Nucleus accumbens (tissue), 56 donors: ENCODE data around the gene MX2.

Experiments used
- DNase-seq, 56 donors: peaks; one replicate each; lab custom pipeline; 2025; lab: John Stamatoyannopoulos, UW

The MX2 gene

DNA sequence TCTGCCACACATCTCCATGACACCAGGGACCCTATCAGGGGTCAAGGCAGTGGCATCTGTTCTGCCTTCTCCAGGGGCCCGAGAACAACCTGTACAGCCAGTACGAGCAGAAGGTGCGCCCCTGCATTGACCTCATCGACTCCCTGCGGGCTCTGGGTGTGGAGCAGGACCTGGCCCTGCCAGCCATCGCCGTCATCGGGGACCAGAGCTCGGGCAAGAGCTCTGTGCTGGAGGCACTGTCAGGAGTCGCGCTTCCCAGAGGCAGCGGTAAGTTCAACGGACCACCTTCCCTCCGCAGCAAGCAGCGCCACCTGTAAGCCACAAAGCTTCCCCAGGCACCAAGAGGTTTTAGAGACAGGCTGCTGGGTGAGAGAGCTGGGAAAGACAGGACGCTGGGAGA, 15.9 kb downstream of the MX2 start:
- no peak for DNase-seq

DNA sequence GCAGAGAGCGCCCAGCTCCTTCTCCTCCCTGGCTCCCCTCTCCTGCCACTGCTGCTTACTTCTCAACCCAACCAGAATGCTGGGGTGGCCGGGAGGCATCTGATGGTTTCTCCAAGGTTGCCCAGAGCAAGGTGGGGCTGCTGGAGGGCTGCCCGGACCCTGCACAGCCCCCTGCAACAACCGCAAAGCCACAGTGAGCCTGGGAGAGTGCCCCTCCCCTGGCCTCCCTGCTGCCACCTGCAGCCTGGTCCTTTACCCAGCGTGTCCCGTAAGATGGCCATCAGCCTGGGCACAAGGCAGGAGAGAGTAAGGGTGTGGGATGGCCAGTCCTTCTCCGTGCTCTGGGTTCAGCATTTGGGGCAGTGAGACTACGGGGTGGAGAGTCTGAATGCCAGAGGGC, 17.0 kb downstream of the MX2 start:
- DNase-seq, result no peak

DNA sequence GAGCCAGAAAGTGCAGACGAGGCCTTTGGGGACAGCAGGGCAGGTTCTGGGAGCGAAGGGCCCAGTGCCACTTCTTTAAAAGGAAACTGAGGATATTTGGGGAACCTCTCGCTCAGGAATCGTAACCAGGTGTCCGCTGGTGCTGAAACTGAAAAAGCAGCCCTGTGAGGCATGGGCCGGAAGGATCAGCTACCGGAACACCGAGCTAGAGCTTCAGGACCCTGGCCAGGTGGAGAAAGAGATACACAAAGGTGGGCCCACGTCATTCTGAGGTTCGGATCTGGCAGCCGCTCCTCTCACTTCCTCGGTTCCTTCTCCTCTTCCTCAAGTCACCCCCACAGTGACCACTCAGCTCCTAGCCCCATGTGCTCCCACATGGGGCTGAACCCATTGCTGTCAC, 18.1 kb downstream of the MX2 start:
- no peak for DNase-seq

DNA sequence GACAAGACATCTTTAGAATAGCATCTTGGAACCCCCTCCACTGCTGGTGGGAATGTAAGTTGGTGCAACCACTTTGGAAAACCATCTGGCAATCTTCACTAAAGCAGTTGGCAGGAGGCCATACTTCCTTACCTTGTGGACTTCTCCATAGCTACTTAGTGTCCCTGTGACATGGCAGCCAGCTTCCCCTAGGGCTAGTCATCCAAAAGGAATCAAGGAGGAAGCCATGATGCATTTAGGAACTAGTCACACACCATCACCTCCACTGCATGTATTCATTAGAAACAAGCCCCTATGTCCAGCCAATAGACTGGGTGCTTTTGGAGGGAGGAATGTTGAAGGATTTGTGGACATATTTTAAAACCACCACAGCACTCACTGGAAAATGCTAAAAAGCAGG, 19.9 kb downstream of the MX2 start:
- no peak for DNase-seq

DNA sequence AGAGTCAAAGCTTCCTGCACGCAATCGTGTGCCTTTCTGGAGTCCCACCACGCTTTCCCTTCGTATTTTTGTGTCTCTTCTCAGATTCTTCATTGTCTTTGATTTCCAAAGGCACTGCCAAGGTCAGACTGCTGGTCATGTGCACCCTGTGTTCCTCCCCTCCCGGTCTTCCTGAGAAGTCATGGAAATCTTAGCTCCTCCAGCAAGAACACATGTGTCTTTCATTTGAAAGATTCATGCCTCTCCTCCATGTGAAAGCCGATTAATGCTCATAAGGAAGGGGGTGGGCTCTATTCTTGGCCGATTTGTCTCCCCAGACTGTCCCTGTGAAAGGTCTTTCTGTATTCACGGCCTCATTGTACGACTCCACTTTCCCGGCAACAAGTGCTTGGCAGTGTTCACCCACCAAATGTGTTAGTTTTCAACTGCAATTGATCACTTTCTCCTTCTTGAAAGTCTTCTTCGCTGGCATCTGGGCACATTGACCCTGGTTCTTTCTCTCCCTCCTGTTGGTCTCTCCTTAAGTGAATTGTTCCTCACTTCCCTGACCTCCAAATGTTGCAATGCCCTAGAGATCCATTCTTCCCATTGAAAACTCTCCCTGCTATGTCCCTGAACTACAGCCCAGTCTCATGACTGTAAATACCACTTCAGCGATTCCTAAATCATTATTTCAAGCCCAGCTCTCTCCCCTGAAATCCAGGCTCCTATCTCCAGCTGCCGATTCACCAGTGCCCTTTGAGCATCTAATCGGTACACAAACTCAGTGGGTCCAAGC, 25.4 kb downstream of the MX2 start:
- no peak for DNase-seq

DNA sequence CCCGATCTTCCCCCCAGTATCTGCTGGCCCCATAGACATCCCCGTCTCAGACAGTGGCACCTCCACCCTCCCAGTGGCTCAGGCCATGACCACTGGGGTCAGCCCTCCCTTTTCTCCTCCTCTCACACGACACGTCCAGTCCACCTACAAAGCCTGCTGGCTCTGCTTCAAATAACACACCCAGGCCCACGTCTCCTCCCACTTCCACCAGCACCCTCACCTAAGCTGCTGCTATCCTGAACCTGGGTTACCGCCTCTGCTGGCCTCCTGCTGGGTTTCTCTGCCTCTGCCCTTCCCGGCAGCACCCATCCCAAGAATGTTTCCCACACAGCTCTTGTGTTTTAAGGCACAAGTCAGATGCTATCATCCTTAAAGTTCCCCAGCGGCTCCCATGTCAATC, 26.0 kb downstream of the MX2 start:
- no peak for DNase-seq

DNA sequence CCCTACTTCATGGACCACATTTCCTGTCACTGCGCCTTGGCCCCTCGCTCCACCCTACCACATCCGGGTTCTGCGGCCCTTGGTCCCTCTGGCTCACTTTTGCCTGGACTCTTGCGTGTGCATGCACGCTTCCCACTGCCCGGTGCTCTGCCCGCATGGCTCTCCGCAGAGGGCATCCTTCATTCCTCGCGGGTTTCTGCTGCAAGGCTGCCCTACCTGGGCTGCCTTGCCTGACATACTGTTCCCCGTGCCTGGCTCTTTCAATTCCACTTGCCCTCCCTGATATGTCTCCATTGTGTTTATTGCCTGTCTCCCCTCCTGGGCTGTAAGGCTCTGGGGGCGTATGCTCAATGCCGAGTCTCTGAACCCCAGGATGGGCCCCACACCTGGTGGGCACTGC, 26.4 kb downstream of the MX2 start:
- DNase-seq, result no peak

DNA sequence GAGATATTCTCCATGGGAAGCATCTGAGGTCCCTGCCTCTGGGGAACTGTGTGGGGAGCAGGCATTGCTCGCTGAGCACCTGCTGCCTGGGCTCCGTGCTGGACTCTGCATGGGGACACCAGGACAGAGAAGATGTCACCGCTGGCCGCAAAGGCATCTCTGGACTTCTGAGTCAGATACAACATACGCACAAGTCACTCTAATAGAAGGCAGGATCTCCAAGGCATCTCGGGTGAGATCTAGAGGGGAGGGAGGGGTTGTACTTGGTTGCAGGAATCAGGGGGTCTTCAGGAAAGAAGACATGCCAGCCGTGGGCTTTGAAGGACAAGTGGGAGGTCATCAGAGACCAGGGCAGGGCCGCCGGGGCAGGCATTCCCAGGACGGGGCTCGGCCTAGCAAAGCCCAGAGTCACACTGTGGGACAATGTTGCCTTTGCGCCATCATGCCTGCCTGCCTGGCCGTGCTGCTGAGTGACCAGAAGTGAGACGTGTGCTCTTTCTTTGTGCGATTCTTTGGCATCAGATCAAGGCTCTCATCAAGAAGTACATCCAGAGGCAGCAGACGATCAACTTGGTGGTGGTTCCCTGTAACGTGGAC, 28.3 kb downstream of the MX2 start:
- no peak for DNase-seq

DNA sequence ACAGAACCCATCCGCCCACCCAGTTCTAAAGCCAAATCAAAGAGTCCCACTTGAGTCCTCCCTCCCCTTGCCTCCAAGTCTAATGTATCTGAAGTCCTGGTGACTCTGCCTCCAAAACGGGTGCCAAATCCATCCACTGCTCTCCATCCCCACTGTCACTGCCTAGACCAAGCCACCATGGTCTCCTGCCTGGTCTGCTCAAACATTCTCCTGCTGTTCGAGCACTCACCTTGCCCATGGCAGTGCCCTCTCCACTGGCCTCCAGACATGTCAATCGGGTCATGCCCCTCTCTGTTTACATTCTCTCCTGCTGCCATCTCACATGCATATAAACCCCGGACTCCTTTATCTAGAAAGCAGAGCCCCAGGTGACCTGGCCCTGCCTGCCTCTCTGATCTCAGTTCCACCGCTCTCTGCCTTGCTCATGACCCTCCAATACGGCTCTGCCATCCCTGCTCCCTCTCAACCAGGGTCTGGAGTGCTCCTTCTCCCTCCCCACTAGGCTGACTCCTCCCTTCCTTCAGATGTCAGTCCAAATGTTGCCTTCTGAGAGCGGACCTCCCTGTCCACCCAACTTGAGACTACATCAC, 32.1 kb downstream of the MX2 start:
- no peak for DNase-seq

DNA sequence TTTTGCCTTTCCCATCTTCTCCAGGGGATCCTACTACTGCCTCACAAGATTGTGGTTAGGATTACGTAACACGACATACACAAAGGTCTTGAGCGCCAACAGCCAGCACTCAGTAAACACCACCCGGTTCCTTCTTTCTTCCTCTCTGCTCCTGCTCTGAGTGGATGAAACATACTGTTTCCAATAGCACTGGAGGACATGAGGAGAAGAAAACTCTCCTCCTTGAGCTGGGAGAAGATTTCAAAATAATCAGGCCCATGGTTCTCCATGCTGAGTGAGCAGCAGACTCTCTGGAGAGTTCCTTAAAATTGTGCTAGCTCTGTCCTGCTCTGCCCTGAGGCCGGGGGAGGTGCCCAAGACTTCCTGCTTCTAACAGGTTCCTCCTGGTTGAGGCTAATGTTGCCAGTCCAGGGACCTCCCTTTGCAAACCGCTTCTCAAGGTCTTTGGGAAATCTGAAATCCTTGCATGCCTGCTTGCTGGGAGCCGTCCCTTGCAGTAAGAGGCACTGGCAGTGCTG, 34.8 kb downstream of the MX2 start:
- peak in 3 of 56 donors; percentile 13 to 37 (median 17) for DNase-seq

DNA sequence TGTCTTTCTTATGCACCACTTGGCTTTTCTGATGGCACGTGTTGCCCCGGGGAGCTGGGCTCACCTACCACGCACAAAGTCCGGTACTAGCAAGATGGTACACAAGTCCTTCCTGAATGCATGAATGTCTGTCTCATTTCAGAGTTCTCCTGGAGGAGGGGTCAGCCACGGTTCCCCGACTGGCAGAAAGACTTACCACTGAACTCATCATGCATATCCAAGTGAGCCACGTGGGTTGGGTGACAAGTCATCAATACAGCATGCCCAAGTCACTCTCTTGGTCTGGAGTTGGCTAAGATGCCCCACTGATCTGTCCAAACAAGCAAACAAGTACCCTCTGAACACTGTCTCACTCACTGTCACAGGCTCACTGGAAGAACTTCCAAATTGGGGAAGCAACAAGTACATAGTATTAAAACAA, 35.7 kb downstream of the MX2 start:
- DNase-seq, result no peak

DNA sequence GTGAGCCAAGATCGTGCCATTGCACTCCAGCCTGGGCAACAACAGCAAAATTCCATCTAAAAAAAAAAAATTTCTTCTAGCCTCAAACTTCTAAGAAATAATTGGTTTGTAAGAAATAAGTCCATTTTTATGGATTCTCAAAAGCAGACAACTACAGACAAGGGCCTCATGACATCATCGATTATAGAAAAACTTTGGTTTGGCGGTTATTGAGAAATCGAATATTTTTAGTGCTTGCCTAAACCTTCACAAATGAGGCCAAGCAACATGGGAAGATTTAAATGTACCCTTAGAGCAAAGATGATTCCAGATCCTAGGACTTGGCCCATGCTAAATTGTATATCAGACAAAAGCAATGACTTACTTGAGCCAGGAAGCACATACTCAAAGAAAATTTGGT, 36.4 kb downstream of the MX2 start:
- DNase-seq, result no peak

DNA sequence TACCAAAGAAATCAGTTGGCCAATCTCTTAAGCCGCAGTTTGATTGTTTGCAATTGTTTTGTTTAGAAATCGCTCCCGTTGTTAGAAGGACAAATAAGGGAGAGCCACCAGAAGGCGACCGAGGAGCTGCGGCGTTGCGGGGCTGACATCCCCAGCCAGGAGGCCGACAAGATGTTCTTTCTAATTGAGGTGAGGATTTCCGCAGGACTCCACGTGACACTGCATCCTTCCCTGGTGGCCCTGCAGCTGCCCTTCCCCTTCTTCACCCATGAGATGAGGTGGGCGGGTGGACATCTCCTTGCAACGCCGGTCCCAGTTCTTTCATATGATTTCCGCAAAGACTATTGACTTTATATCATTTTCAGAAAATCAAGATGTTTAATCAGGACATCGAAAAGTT, 37.0 kb downstream of the MX2 start:
- DNase-seq, result no peak

DNA sequence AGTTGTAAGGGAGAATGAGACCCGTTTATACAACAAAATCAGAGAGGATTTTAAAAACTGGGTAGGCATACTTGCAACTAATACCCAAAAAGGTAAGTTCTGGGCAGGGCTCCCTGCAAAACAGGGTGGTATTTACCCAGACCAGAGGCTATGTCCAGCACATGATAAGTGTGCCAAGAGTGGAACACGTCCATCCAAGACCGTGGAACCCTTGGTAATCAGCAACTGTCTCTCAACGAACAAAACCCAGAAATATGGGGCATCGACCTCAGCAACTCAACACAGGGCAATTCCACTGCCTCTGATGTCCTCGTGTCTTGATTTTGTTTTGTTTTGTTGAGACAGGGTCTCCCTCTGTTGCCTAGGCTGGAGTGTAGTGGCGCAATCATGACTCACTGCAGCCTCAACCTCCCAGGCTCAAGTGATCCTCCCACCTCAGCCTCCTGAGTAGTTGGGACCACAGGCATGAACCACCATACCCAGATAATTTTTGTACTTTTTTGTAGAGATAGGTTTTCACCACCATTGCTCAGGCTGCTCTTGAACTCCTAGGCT, 37.5 kb downstream of the MX2 start:
- DNase-seq, result no peak

DNA sequence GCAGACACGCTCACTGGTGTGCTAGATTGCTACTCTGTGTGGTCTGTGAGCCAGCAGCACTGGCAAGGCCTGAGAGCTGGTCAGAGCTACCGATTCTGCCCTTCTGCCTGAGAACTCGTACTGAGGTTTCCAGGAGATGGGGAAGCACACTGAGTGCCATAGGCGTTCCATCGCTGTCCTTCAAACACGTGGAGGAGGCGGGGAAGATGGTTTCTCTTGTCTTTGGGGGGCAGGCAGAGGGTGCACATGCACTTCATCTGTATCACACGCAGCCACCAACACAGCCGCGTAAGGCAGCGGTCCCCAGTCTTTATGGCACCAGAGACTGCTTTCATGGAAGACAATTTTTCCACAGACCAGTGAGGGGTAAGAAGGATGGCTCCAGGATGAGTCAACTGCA, 40.4 kb downstream of the MX2 start:
- no peak for DNase-seq

DNA sequence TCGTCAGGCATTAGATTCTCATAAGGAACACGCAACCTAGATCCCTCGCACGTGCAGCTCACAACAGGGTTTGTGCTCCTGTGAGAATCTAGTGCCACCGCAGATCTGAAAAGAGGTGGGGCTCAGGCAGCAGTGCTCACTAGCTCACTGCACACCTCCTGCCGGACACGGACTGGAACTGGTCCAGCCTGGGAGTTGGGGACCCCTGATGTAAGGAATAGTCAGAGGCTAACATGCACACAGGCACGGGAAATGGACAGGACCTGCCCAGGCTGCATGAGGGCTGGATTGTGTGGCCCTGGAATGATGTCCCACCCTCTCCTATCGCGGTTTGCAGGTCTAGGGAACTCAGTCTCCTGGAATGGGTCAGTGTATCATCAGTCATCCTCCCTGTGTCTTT, 41.0 kb downstream of the MX2 start:
- no peak for DNase-seq

DNA sequence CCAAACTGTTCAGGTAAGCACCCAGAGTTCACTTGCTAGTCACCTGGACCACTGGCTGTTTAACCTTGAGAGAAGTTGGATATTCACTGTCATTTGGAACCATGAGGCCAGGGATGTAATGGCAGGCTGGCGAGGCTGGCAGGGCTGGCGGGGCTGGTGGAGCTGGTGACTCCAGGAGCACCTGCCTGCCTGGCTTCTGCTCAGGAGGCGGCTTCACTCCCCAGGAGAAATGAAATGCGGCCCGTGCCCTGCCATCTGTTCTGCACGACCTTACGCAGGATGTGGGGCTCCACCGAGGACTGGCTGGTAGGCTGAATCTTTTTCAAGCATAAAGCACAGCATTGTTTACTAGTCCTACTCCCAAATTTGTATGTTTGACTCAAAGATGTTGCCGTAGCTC, 41.5 kb downstream of the MX2 start:
- DNase-seq, result no peak

DNA sequence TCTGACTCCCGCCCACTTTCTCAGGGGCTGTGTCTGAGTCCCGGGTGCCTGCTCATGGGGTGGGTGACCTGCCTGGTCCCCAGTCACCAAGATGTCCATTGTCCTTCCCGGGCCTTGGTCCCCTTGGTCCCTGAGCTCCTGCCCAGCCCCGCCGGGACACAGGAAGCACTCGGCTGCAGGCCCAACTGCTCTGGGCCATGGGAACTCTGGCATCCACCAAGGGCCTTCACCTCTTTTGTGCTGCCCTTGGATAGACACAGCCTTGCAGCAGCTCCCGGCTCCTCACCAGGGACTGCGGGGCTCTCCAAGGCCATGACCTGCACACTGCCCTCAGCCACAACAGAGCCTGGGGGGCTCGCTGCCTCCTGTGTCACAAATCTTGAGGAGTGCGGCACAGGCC, 42.1 kb downstream of the MX2 start:
- DNase-seq, result no peak

DNA sequence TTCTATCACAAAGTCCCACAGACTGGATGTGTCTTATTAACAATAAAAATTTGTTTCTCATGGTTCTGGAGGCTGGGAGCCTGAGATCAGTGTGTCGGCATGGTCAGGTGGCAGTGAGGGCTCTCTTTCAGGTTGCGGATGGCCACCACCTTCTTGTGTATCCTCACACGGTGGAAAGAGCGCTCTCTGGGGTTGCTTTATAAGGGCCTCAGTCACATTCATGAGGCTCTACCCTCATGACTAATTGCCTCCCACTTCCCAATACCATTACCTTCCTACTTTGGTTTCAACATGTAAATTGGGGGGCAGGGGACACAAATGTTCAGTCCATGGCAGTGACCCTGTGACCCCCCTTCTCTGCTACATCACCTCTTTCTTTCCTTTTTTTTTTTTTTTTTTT, 43.5 kb downstream of the MX2 start:
- DNase-seq, result no peak

DNA sequence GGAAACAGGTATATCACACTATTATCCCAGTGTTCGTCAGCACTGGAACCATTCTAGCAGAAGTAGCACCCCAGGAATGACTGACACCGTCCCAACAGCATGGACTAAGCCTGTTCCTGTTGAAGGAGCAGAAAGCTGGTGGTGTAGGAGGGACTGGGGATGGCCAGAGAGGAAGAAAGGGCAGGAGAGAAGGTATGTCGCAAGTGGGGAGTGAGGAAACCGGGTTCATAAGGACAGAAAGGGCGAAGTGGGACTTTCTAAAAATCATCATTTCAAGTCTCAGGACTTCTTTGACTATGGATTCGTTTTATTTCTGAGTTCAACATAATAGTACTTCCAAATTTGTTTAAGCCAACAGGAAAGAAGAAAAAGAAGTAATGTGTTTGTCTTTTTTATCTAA, 44.5 kb downstream of the MX2 start:
- no peak for DNase-seq

DNA sequence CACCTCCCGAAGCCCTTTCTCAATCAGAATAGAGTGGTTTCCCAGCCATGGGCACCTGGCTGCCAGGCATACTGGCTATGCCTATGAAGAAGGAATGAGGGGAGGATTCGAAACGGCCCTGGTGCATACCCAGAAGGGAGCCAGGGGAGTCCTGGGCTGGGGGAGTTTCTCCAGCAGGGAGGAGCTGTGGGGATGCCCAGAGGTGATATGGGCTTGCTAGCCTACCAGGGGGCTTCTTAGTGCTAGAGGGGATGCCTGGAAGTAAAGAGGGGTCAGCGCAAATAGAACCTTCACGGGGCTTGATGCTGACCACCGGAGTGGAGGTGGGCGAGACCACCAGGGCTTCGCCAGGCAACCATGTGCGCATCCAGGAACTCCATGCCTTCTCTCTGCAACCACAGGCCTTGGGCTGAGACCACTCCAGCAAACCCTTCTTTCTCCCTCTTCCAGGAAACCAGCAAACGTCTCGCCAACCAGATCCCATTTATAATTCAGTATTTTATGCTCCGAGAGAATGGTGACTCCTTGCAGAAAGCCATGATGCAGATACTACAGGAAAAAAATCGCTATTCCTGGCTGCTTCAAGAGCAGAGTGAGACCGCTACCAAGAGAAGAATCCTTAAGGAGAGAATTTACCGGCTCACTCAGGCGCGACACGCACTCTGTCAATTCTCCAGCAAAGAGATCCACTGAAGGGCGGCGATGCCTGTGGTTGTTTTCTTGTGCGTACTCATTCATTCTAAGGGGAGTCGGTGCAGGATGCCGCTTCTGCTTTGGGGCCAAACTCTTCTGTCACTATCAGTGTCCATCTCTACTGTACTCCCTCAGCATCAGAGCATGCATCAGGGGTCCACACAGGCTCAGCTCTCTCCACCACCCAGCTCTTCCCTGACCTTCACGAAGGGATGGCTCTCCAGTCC, 46.0 kb downstream of the MX2 start:
- DNase-seq, result no peak
